A673 (cell line): ENCODE results near the gene SLC1A4. TPM values are rescaled to one million over a fixed set of nuclear protein-coding genes. Genes with fewer than 3 reads are reported as not detected.

ENCODE experiments used
- BruUV-seq: library from RNA; stranded (reverse); fragments of 400-500 nt; replicated peaks from 2 replicates; lab custom pipeline; 2021; lab: Mats Ljungman, UMichigan
- CTCF ChIA-PET: fragments of 300-600 bp; sonication (Branson Sonifier 250); formaldehyde crosslinking; loops from one replicate; lab custom pipeline; 2022; ENCODE audit warnings: antibody characterized with exemption; lab: Charles Lee
- POLR2A ChIA-PET: fragments of 300-600 bp; sonication (Branson Sonifier 250); formaldehyde crosslinking; loops from one replicate; lab custom pipeline; 2022; ENCODE audit warnings: antibody characterized with exemption; ENCODE audit not compliant: low non-redundant PET; lab: Charles Lee
- DNase-seq: peaks from one replicate; pipeline ENCODE4 v3.0.0-alpha.2; 2015; ENCODE audit warnings: low spot score
- H3K27ac ChIP-seq: fragments of 200-600 bp; sonication (generic); 2 replicates; pipeline ENCODE4 v1.5.1; 2016; ENCODE audit warnings: mixed run types, low read depth, mild to moderate bottlenecking, mixed read lengths, antibody characterized with exemption, low read length; ENCODE audit not compliant: poor library complexity, severe bottlenecking
- H3K27me3 ChIP-seq: fragments of 200-600 bp; sonication (generic); replicated peaks from 2 replicates; pipeline ENCODE4 v1.6.1; 2017; ENCODE audit warnings: mixed run types, low read depth, mild to moderate bottlenecking, mixed read lengths, antibody characterized with exemption, low read length; ENCODE audit not compliant: insufficient read depth, poor library complexity
- H3K36me3 ChIP-seq: fragments of 200-600 bp; sonication (generic); 2 replicates; pipeline ENCODE4 v1.6.1; 2016; ENCODE audit warnings: mixed run types, mild to moderate bottlenecking, mixed read lengths, antibody characterized with exemption, low read length; ENCODE audit not compliant: insufficient read depth, poor library complexity, severe bottlenecking
- H3K4me1 ChIP-seq: fragments of 200-600 bp; sonication (generic); 2 replicates; pipeline ENCODE4 v1.6.1; 2017; ENCODE audit warnings: mixed run types, mild to moderate bottlenecking, mixed read lengths, antibody characterized with exemption, low read length; ENCODE audit not compliant: insufficient read depth, poor library complexity, severe bottlenecking
- H3K4me3 ChIP-seq: fragments of 200-600 bp; sonication (generic); 2 replicates; pipeline ENCODE4 v1.5.1; 2016; ENCODE audit warnings: low read depth, mixed run types, mild to moderate bottlenecking, mixed read lengths, low read length; ENCODE audit not compliant: poor library complexity, severe bottlenecking
- H3K9me3 ChIP-seq: fragments of 200-600 bp; sonication (generic); 2 replicates; pipeline ENCODE4 v1.6.1; 2016; ENCODE audit warnings: mixed run types, low read depth, mild to moderate bottlenecking, mixed read lengths, antibody characterized with exemption, low read length; ENCODE audit not compliant: poor library complexity, severe bottlenecking
- CTCF ChIP-seq: fragments of 300-800, 200-600 bp; sonication (generic); conservative IDR thresholded peaks from 2 replicates; pipeline ENCODE4 v1.5.1; 2017; ENCODE audit warnings: low read depth, mild to moderate bottlenecking, antibody characterized with exemption, low read length, moderate library complexity, mixed read lengths
- EZH2 ChIP-seq: fragments of 200-600 bp; sonication (generic); IDR thresholded peaks from 2 replicates; pipeline ENCODE4 v1.6.1; 2017; ENCODE audit warnings: borderline replicate concordance, low read depth, mild to moderate bottlenecking, mixed read lengths, antibody characterized with exemption, low read length; ENCODE audit not compliant: poor library complexity, severe bottlenecking
- intact Hi-C: fragments of 100-400 bp; cut with micrococcal nuclease; formaldehyde crosslinking; loops from one replicate; pipeline ENCODE4 v1.10.0; 2022; ENCODE audit not compliant: unreplicated experiment
- total RNA-seq: library from RNA; stranded (reverse); gene quantifications from 2 replicates; pipeline ENCODE4 v1.2.3, GENCODE V29; 2021

The SLC1A4 gene
- total RNA-seq, 1 experiment from 2014 or later: 78.1 TPM

- Histone ChIP-seq H3K9me3 (no peaks in the 10 kb centered on the region), H3K4me3 (no peak overlapping the region), H3K27ac (no peak overlapping the region), H3K36me3 (no peaks in the 10 kb centered on the region), H3K27me3 (no peaks in the 10 kb centered on the region), H3K4me1 (peaks cover 3% of the 10 kb centered on the region)
- no TSS peak for BruUV-seq
- CTCF ChIA-PET: no interaction called here
- POLR2A ChIA-PET: no interaction called here
- no peak for DNase-seq
- intact Hi-C loops: no loop called here
- TF ChIP-seq CTCF (no peak), EZH2 (no peak)
Measured at GRCh38 chr2:65053199-65053598, 64.0 kb downstream of the SLC1A4 start.

- BruUV-seq: no TSS peak
- peak overlapping the region; percentile 83 for H3K4me3 ChIP-seq
- H3K36me3 ChIP-seq: no peaks in the 10 kb centered on the region
- DNase-seq: no peak
- no peaks in the 10 kb centered on the region for H3K9me3 ChIP-seq
- H3K27me3 ChIP-seq: no peaks in the 10 kb centered on the region
- CTCF ChIA-PET: interaction anchor here (1.0 kb wide), 1 partner anchor 75 kb away, joined by 5 read pairs; the partner anchor contains the start of gene RAB1A
- peaks cover 3% of the 10 kb centered on the region for H3K4me1 ChIP-seq
- no peak overlapping the region for H3K27ac ChIP-seq
- POLR2A ChIA-PET: no interaction called here
- intact Hi-C loops: no loop called here
- no peak for TF ChIP-seq CTCF
Measured at GRCh38 chr2:65054749-65055421, 65.7 kb downstream of the SLC1A4 start.

- BruUV-seq: no TSS peak
- peak overlapping the region; percentile 49 for H3K27ac ChIP-seq
Measured at GRCh38 chr2:65055422-65056214, 66.4 kb downstream of the SLC1A4 start.

More at GRCh38 chr2:65055422-65056214, 66.4 kb downstream of the SLC1A4 start:
- no peak for DNase-seq
- no peaks in the 10 kb centered on the region for H3K9me3 ChIP-seq
- no peaks in the 10 kb centered on the region for H3K36me3 ChIP-seq
- peaks cover 3% of the 10 kb centered on the region for H3K4me1 ChIP-seq
- H3K4me3 ChIP-seq: peak overlapping the region; percentile 83
- no peak for TF ChIP-seq EZH2
- POLR2A ChIA-PET: interaction anchor here (0.5 to 0.6 kb wide), 4 partner anchors 8 to 728 kb away, joined by 3 read pairs; no protein-coding TSS in a partner anchor
- H3K27me3 ChIP-seq: no peaks in the 10 kb centered on the region
- CTCF ChIA-PET: interaction anchor here (0.7 to 1.1 kb wide), 3 partner anchors 9 to 138 kb away, joined by 3 to 5 read pairs (median 4); partner anchors contain the start of gene RAB1A
- intact Hi-C loops: no loop called here
